Thyroid gland (tissue), 4 donors: ENCODE data around the gene JAKMIP1. TPM values are rescaled to one million over a fixed set of nuclear protein-coding genes. Genes with fewer than 3 reads are reported as not detected.
"Not testable (repeated sequence)": the region's sequence is repeated elsewhere in the genome, so short reads cannot be mapped to it uniquely, and the experiment has no call there.

Experiments
- DNase-seq, 2 donors: peaks; one replicate each; pipeline ENCODE4 v3.0.0-alpha.2; 2019
- H3K27ac ChIP-seq, 3 donors: fragments of 200-600 bp; sonication (generic); 1 replicate in 2 of 3; 2 replicates in 1 of 3; pipeline ENCODE4 v1.5.1; 2016 to 2019; ENCODE audit warnings: mild to moderate bottlenecking in 1 of 3, moderate library complexity in 1 of 3
- H3K27me3 ChIP-seq: fragments of 200-600 bp; sonication (generic); one replicate; pipeline ENCODE4 v1.5.1; 2019
- H3K36me3 ChIP-seq, 2 donors: fragments of 200-600 bp; sonication (generic); one replicate each; pipeline ENCODE4 v1.5.1; 2016 to 2019
- H3K4me1 ChIP-seq, 2 donors: fragments of 200-600 bp; sonication (generic); one replicate each; pipeline ENCODE4 v1.5.1; 2017 to 2019
- H3K4me3 ChIP-seq, 3 donors: fragments of 200-600 bp; sonication (generic); replicated peaks in 1 of 3; 1 replicate in 2 of 3; 2 replicates in 1 of 3; pipeline ENCODE4 v1.5.1; 2016; ENCODE audit warnings: mild to moderate bottlenecking in 1 of 3
- H3K9me3 ChIP-seq: fragments of 200-600 bp; sonication (generic); one replicate; pipeline ENCODE4 v1.5.1; 2017
- POLR2A ChIP-seq, 2 donors: fragments of 450-650 bp; IDR thresholded peaks; one replicate each; pipeline ENCODE4 v1.6.1; 2017; ENCODE audit warnings: antibody characterized with exemption in 2 of 2, mild to moderate bottlenecking in 2 of 2, moderate library complexity in 1 of 2
- WGBS, 2 donors: methylation state at CpG; one replicate each; pipeline ENCODE4 v1.1.5; 2017; 5-methylcytosine and 5-hydroxymethylcytosine counted together
- intact Hi-C: fragments of 100-400 bp; cut with DNase I; formaldehyde crosslinking; loops from one replicate; pipeline ENCODE4 v1.15.1; 2023
- total RNA-seq, 4 donors: library from RNA; depleted of rRNA; stranded (reverse); fragments of >200 nt; gene quantifications; one replicate each; pipeline ENCODE4 v1.2.3, GENCODE V29; 2016
- TF ChIP-seq, protein P1 (sequence below), 6 experiments: fragments of 200-600 bp in 3 of 6; fragments of 450-650 bp in 3 of 6; sonication (generic) in 3 of 6; IDR thresholded peaks; one replicate each; pipeline ENCODE4 v1.5.1; 2016 to 2019; ENCODE audit warnings: antibody characterized with exemption in 6 of 6, mild to moderate bottlenecking in 2 of 6, inconsistent platforms in 1 of 6, moderate library complexity in 1 of 6

JAKMIP1 gene
- total RNA-seq, 4 donors from 2014 or later = 0.67 to 1.9 (median 1.1) TPM

DNA sequence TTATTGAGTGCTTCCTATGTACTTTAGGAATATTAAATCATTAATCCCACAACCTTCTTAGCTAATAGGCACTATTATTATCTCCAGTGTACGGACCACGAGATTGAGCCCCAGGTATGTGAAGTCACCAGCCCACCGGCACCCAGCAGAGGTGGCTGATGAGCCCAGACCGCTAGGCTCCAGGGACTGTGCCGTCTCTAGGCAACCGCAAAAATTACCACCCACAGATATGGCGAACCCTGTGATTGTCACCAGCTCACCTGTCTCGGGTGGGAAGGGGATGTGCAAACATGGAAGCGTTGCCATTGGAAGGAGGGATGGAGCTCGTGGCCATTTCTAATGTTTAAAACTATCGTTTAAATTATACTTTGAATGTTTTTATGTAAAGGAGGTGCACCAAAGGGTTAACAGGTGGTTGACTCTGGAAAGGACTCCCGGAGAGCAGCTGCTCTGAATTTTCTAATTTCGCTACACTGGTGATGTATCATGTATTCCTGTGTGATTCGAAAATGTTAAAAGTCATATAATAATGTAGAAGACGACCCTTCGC is 21.0 kb upstream of the JAKMIP1 start:
- H3K27me3 ChIP-seq = no peaks in the 10 kb centered on the region
- intact Hi-C loops = no loop called here
- H3K36me3 ChIP-seq = no peaks in the 10 kb centered on the region
- no peaks in the 10 kb centered on the region for H3K9me3 ChIP-seq
- H3K27ac ChIP-seq = no peak overlapping the region
- DNase-seq = no peak
- TF ChIP-seq, protein P1, sequence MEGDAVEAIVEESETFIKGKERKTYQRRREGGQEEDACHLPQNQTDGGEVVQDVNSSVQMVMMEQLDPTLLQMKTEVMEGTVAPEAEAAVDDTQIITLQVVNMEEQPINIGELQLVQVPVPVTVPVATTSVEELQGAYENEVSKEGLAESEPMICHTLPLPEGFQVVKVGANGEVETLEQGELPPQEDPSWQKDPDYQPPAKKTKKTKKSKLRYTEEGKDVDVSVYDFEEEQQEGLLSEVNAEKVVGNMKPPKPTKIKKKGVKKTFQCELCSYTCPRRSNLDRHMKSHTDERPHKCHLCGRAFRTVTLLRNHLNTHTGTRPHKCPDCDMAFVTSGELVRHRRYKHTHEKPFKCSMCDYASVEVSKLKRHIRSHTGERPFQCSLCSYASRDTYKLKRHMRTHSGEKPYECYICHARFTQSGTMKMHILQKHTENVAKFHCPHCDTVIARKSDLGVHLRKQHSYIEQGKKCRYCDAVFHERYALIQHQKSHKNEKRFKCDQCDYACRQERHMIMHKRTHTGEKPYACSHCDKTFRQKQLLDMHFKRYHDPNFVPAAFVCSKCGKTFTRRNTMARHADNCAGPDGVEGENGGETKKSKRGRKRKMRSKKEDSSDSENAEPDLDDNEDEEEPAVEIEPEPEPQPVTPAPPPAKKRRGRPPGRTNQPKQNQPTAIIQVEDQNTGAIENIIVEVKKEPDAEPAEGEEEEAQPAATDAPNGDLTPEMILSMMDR (IDR thresholded peaks at IDR 0.05) = no peak
- no peak for TF ChIP-seq POLR2A (IDR thresholded peaks at IDR 0.05)
- no peak overlapping the region for H3K4me3 ChIP-seq
- peaks cover 0 to 6% of the 10 kb centered on the region in 2 donors for H3K4me1 ChIP-seq
- WGBS, 2 donors = 19% methylated on average over 15 to 16 of the region's 16 CpGs

DNA sequence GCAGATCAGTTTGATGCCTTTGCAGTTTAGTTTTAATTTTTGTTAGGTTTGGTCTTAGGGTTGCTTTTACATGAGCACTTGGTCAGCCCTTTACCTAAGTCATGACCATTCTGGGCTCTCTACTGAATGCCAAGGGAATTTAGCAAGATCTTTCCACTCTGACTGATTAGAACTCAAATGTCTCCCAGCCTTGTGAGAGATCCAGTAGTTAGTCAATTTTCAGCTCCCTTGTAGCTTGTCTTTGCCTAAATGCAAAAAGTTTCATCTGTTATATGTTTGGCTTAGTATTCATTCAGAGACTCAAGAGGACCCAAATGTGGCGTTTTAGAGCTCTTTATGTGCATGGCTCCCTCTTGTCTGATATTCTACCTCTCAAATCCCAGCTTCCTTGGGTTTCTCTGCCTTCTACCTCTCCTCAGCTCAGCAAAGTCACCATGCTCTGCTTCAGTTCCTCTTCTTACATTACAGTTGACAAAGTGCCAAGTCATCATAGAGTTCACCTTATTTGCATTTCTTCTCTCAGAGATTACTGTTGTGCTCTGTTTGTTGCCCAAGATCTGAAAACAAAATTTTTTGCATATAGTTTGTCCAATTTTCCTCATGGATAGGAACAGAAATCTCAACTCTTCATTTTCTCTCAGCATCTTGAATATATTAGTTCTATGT is 17.5 kb upstream of the JAKMIP1 start:
- no peaks in the 10 kb centered on the region for H3K9me3 ChIP-seq
- DNase-seq = no peak
- H3K4me1 ChIP-seq = peaks cover 0 to 6% of the 10 kb centered on the region in 2 donors
- H3K27me3 ChIP-seq = no peaks in the 10 kb centered on the region
- no peak overlapping the region for H3K4me3 ChIP-seq
- H3K36me3 ChIP-seq = no peaks in the 10 kb centered on the region
- intact Hi-C loops = no loop called here
- no peak for TF ChIP-seq POLR2A (IDR thresholded peaks at IDR 0.05)
- TF ChIP-seq, protein P1 (IDR thresholded peaks at IDR 0.05) = no peak
- H3K27ac ChIP-seq = no peak overlapping the region
- WGBS, 2 donors = 55 to 63% methylated on average over 1 of the region's 1 CpG

DNA sequence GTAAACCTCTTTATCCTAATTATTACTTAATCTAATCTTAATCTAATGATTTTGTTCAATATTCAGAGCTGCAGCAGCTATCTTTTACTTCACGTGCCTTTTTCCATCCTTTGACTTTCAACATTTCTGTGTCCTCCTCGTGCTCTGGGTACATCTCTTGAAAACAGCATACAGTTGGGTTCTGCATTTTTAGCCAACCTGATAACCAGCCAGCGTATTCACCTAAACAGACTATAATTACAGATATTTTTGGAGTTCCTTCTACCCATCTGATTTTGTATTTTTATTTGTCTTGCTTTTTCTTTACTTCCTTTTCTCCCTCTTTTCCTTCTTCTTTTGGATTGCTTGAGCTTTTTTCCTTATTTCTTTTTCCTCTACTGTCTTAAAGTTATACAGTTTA is 16.2 kb upstream of the JAKMIP1 start:
- TF ChIP-seq POLR2A (IDR thresholded peaks at IDR 0.05) = no peak
- TF ChIP-seq, protein P1 (IDR thresholded peaks at IDR 0.05) = no peak
- intact Hi-C loops = no loop called here
- H3K4me3 ChIP-seq = no peak overlapping the region

DNA sequence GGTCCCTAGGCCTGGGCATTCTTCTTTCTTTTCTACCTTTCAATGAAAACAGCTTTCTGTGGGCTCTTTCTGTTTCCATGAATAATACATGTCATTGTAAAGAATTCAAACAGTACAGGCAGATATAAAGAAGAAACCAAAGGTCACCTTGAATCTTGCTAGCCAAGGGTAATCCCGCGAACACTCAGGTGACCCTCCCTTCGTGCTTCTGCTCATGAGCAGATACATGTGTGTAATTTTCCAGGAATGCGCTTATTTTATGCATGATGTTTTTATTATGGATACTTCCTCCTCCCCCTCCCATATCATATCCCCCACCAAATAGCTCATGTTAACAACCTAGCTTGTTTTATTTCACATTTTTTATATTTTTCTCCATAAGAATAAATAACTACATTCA is 9.6 kb upstream of the JAKMIP1 start:
- H3K36me3 ChIP-seq = no peaks in the 10 kb centered on the region
- H3K4me3 ChIP-seq = no peak overlapping the region
- H3K4me1 ChIP-seq = no peaks in the 10 kb centered on the region
- no peak for DNase-seq
- no peak overlapping the region for H3K27ac ChIP-seq
- intact Hi-C loops = no loop called here
- TF ChIP-seq, protein P1 (IDR thresholded peaks at IDR 0.05) = no peak
- no peak for TF ChIP-seq POLR2A (IDR thresholded peaks at IDR 0.05)
- H3K27me3 ChIP-seq = no peaks in the 10 kb centered on the region
- no peaks in the 10 kb centered on the region for H3K9me3 ChIP-seq
- 88 to 89% methylated on average over 4 of the region's 4 CpGs for WGBS, 2 donors

More for the DNA sequence above, 16.2 kb upstream of the JAKMIP1 start:
- H3K27me3 ChIP-seq = no peaks in the 10 kb centered on the region
- H3K36me3 ChIP-seq = no peaks in the 10 kb centered on the region
- H3K27ac ChIP-seq = no peak overlapping the region
- no peaks in the 10 kb centered on the region for H3K4me1 ChIP-seq
- H3K9me3 ChIP-seq = no peaks in the 10 kb centered on the region
- DNase-seq = no peak
- WGBS, 2 donors = 76 to 78% methylated on average over 3 of the region's 3 CpGs

DNA sequence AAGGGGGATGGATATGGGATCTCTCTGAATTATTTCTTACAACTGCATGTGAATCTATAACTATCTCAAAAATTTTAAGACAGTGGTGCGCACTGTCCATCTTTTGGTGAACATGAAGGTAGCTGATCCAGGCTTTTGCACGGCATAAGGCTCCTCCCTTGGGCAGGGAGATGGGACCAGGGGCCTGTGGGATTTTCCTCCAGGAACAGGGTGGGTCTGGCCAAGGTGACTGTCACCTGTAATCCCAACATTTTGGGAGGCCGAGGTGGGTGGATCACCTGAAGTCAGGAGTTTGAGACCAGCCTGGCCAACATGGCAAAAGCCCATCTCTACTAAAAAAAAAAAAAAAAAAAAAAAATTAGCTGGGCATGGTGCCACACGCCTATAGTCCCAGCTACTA is 8.9 kb upstream of the JAKMIP1 start:
- H3K4me3 ChIP-seq, H3K27me3 ChIP-seq, DNase-seq, H3K36me3 ChIP-seq, intact Hi-C loops, H3K27ac ChIP-seq, H3K9me3 ChIP-seq, H3K4me1 ChIP-seq: not testable (repeated sequence)
- WGBS, 2 donors = 84 to 85% methylated on average over 4 of the region's 4 CpGs
